Stimulated activated CD8-positive, alpha-beta memory T cell treated with anti-CD3 and anti-CD28 coated beads, Interleukin-7, amount 100 ng/mL, for 1 hour (primary cell): ENCODE results near the gene CMIP.

Experiments
- DNase-seq, 2 donors: peaks; one replicate each; pipeline ENCODE4 v3.0.0-alpha.2; 2020; ENCODE audit warnings: low read depth in 2 of 2

The CMIP gene

DNA sequence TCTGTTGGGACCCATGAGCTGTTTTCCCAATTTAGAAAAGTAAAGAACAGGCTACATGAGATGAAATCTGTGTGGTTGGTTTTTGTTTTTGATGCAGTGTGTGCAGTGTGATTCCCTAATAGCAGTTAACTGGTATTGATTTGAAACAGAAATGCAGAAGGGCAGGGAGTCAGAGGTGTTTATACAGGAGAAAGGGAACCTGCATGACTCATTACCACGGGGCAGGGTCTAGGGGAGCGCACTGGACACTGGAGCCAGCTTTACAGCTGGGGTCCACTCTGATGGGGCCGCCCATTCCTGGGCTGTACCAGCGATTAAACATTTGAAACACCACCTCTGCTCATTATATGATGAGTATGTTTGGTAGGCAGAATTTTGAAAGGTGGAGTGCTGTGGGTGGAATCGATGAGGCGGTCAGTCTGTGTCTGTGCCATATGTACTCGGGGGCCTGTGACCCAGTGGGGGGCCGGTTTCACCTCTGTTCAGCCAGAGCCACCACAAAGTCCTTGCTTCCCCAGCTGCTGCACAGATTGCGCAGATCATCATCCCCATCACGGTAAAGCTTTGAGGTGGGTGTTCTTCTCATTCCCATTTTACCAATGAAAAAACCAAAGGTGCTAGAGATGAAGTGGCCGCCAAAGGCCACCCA, 142.5 kb downstream of the CMIP start:
- DNase-seq = no peak

GRCh38 chr16:81587626-81588160, 143.1 kb downstream of the CMIP start:
- no peak for DNase-seq

DNA sequence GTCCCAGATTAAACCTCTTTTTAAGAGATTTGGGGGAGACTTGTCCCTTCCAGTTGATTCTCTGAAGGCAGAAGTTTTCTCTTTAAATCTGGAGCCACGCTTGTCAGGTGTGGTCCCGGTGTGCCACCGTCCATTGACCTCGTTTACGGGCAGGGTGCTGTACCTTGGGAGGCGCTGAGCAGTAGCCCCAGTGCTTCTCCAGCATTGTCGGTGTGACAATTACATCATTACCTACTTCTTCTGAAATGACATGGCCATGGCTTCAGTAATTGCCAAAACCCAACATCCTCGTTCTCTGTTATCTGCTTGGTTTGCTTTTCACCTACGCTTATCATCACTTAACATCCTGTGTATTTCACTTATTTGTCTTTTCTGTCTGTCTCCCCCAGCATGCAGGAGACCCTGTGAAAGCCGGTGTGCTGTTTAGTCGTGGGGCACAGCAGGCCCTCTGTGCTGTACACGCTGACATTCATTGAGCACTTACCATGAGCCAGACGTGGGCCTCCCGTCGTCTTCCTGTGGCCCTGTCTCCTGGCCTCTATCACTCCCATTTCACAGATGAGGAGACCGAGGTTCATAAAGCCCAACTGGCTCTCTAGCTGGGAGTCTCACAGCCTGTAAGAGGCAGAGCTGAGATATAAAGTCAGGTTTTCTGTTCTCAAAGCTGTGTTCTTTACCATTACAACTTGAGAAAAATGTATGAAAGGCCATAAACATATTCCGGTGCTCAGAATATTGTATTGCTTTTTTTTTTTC, 143.9 kb downstream of the CMIP start:
- no peak for DNase-seq

GRCh38 chr16:81589975-81590650, 145.5 kb downstream of the CMIP start:
- no peak for DNase-seq

DNA sequence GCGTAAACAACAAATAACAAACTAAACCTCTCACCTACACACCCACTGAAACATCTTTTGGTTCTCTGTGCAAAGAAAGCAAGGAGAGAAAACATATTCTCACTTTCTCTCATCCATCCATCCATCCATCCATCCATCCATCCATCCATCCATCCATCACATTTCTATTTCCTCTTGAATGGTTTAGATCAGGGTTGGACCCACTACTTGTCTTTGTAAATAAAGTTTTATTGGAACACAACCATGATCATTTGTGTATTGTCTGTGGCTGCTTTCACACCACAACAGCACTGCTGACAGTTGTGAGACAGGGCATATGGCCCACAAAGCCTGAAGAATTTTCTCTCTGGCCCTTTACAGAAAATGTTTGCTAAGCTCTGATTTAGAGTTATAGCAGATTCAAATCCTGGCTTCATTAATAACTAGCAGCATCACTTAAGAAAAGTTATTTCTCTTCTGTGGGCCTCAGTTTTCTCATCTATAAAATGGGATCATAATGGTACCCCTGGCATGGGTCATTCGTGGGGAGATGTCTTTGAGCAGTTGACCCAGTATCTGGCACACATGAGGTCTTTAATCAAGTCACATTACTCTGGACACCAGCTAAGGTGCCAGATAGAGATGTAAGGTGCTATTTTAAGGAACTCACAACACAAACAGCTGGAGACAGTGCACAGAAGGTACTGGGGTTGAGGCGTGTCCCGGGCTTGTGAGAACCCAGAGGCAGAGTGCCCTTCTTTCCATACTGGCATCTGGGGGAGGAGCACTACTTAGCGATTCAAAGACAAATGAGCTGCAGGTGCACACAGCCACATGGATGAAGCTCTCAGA, 146.3 kb downstream of the CMIP start:
- DNase-seq = no peak

- no peak for DNase-seq
Observed at GRCh38 chr16:81591545-81591870, 146.9 kb downstream of the CMIP start.

DNA sequence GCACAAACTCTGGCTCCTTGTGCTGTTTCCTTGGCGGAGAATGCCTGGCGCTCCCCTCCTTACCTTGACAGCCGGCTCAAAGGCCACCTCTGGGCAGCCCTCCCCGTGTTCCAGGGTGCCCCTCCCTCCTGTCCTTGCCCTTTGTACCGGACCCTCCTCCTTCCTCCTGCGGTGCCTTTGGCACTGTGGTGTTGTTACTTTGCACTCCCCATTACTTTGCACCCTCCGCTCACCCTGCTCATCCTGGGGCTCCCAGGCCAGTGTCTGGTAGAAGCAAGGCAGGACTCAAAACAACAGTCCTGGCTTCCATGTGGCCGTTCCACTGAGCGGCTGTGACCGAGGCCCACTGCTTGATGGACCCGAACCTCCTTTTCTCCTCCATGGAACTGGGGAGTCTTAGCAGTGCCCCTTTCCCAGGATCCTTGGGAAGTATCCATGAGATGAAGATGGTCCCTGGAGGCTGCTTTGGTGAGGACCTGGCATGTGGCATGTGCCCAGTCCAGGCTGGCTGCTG, 147.8 kb downstream of the CMIP start:
- no peak for DNase-seq

DNA sequence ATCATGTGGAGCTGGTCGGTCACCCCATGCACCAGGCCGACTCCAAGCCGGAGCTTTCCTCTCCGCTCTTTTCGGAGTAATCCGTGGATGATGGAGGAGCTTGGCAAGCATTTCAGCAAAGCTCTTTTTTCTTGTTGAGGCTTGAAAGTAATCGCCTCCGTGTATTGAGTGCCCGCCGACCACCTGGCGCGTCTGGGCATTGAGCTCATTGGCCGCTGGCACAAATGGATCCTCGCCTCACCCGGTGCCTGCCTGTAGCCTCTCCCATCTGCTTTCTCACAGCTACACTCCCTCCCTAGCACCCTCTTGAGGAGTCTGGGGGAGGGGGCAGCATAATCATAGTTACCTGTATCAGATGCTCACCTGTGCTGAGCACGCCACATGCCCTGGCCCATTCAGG, 148.9 kb downstream of the CMIP start:
- DNase-seq = no peak

DNA sequence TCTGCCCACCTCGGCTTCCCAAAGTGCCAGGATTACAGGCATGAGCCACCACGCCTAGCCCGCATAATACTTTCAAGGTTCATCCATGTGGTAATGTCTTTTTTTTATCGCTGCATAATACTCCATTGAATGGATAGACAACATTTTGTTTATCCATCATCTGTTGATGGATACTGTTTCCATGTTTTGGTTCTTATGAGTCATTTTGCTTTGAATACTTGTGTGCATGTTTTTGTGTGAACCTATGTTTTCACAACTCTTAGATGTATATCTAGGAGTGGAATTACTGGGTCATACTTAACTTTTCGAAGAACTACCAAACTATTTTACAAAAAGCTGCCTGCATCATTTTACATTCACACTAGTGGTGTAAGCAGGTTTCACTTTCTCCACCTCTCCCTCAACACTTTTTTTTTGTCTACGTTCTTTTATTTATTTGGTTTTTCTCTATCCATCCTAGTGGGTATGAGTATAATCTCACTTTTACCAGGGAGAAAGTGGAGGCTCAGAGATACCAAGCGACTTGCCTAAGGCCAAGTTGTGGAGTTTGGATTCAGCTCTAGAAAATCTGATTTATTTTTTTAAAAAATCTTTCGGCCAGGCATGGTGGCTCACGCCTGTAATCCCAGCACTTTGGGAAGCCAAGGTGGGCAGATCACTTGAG, 151.2 kb downstream of the CMIP start:
- no peak for DNase-seq

GRCh38 chr16:81597079-81597658, 152.6 kb downstream of the CMIP start:
- no peak for DNase-seq

DNA sequence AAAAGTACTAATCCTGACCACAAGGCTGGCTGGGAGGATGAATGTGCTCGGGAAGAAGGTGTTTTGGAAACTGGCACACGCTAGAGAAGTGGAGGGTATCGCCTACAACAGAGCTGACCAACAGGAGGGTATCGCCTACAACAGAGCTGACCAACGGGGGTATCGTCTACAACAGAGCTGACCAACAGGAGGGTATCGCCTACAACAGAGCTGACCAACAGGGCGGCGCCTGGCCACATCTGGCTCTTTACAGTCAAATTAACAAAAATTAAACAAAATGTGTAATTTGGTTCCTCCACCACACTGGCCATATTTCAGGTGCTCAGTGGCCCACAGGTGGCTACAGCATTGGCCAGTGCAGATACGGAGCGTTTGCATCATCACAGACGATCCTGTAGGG, 153.5 kb downstream of the CMIP start:
- DNase-seq = no peak

DNA sequence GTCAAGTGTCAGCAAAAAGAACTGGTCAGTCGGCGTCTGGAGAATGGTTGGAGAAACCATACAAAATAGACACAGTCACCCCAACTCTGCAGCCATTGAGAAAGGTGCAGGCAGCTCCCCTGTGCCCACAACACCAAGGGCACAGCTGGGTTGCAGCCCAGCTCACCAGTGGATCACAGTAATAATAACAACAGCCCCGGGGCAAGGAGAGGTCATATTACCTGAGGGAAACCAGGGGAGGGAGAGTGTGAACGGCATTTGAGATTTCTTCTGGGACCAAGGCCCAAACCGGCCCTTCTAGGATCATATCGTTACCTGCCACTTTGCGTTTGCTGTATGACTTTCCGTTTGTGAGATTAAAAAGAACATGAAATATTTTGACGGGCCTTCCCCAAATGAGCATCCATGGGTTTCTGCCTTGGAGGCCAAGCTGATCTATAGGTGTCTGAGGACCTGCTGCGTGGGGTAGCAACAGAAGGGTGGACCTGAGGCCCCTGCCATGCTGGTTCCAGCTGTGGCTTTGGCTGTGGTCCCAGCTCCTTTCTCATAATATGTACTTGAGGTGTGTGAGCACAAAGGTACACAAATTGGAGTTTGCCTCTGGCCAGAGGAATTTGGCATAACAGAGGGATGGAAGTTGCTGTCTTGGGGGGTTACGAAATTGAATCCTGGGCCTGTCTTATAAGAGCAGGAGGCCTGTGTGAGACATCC, 154.6 kb downstream of the CMIP start:
- no peak for DNase-seq

GRCh38 chr16:81600275-81600674, 155.7 kb downstream of the CMIP start:
- no peak for DNase-seq

GRCh38 chr16:81601008-81601428, 156.4 kb downstream of the CMIP start:
- DNase-seq = no peak

- no peak for DNase-seq
Observed at GRCh38 chr16:81601601-81602255, 157.1 kb downstream of the CMIP start.

DNA sequence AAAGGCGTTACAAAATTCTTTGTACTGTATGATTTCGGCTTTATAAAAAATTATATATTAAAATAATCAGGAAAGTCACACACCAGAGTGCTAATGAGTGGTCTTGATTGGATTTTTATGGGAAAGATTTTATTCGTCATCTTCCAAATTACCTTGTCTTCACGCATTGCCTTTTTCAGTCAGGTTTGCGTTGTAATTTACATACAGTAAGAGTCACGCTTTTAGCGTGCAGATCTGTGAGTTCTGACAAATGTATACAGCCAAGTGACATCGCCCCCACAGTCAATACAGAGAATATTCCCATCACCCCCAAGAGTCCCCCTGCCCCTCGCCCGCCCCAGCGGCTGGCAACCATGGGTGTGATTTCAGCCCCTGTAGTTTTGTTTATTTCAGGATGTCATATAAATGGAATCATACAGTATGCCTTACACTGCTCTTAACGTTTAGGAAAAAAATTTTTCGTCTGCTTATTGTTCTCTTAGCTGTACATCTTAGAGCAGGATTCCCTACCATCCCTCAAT, 157.7 kb downstream of the CMIP start:
- DNase-seq = no peak

- DNase-seq = no peak
Observed at GRCh38 chr16:81602792-81603191, 158.2 kb downstream of the CMIP start.

DNA sequence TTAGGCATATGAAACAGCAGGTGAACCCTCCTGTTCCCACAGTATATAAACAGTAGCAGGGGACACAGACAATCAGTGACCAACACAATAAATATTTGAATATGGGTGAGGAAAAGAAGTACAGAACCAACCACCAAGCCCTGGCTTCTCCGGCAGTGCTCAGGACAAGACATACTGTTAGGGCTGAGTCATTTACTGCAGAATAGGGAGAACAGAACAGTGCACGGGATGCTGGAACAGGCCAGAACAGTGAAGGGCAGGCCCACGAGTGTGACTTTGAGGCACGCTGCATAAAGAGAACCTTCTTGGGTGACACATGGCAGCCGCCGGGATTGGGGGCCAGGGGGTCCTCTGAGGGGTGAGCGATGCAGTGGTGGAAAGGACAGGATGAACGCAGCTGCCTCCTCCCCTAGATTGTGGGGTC, 160.4 kb downstream of the CMIP start:
- DNase-seq = no peak

GRCh38 chr16:81606039-81606438, 161.4 kb downstream of the CMIP start:
- DNase-seq = no peak
